Inflammatory macrophage treated with lipopolysaccharide for 4 hours (primary cell): ENCODE results near the gene GCH1.

Experiments
- DNase-seq: peaks from one replicate; pipeline ENCODE4 v3.0.0-alpha.2; 2020

Gene GCH1

DNA sequence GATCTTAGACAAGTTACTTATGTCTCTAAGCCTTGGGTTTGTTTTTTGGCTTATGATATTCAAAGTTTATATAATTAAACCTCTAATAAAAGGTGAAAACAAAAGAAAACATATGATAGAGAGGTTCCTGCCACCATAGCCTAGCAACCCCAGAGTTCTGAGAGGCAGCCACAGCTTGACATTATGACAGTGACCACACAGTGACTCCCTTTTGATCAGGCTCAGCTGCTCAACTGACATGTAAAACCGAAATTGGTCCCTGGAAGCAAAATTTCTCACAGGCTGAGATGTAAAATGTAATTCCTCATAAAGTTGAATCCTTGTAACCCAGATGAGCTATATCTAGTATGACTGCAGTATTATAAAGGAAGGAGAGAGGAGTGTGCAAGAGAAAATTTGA is 108.5 kb downstream of the GCH1 start:
- DNase-seq: no peak

DNA sequence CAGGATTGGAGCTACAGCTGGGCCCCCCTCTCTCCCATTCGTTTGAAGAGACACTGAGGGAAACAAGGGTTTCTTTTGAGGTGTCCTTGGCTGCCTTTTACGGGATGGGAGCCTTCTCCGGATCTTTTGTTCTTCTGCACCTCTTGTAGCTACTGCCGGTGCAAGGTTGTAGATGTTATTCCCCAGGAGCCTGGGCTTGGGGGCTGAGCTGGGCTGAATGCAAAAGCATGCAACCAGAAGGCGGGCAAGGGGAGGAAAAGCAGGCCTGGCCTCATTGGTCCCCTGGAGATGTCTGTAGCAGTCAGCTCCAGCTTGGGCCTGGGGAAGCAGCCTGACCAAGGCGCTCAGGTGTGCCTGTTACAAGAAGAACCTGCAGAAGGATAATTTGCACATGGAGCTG is 110.3 kb downstream of the GCH1 start:
- DNase-seq: no peak
